ENCODE measurements around the gene CTBP1.
"Not testable (repeated sequence)": the region's sequence is repeated elsewhere in the genome, so short reads cannot be mapped to it uniquely, and the experiment has no call there.

The CTBP1 gene

DNA sequence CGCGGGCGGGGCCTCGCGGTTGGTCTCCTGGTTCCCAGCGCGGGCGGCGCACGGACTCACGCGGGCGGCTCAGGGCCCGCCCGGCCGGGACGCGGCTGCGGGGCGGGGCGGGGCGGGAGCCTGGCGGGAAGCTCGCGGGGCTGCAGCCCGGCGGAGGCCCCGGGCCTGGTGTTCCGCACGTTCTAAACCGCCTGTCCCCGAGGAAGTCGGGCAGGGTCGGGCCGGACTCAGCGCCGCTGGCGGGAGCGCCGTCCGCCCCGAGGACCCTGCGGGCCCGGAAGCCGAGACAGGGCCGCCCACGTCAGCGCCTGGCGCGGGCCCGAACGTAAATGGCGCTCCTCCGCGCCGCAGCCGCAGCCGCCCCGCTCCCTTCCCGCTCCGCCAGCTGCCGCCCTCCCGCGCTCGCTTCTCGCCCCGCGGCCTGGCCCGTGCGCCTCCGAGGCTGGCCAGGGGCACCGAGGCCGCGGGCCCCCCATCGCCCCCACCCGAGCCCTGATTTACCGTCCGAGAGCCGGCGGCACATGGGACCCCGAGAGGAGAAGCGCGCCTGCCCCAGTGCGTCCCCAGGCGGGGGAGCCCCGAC is 309 bp upstream of the CTBP1 start:
- peak; percentile 81 for DNase-seq

DNA sequence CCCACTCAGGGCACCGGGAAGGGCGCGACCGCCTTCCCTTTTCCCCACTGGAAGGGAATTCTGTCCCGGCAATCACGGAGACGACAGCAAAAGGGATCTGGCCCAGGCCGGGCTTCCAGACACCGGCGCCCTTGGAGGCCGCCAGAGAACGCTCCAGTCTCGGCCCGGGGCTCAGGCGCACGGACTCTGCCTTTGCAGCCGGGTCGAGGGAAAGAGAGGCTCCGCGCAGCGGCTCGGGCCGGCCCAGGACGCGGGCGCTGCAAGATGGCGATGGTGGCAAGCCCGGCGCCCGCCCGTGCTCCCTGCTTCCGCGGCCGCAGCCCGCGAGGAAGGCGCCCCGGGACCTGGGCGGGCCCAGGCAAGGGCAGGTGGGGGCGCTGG is 1.1 kb downstream of the CTBP1 start:
- no peak for DNase-seq

DNA sequence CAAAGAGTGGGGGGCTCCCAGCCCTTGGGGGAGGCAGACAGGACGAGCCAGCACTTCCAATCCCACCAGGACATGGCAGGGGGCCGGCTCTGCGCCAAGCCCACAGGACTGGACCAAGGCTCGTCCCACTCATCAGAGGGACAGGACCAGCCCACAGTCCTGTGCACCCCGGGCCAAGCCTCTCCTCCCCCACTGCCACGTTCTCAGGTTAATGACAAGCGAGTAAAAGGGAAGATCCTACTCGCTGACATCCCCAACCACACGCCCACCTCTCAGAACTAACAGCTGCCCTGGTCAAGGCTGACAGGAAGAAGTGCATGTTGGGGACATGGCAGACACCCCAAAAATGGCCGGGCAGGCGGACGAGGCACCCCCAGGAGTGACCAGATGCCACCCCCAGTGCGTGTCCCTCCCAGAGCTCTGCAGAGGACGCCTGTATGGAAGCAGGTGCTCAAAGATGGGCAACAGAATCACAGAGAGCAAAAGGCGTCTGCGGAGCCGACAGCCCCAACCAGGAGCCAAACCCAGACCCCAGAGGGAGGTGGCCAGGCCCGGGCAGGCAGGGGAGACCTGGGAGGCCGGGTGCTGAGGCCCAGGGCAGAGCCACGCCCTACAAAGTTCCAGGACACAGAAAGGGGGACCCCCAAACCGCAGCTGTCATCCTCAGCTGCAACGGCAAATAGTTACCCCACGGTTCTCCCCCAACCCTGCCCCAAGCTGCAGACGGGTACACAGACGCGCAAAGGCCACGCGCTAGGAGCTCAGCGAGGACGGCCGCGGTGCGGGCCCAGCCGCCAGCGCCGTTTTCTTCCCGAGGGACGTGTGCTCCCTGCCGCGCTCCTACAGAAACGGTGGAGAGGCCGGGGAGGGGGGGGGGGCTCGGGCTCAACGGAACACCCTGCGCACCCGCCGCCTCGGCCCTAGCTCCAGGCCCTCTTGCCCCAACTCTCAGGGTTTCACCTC is 1.7 kb downstream of the CTBP1 start:
- DNase-seq = peak; percentile 24

DNA sequence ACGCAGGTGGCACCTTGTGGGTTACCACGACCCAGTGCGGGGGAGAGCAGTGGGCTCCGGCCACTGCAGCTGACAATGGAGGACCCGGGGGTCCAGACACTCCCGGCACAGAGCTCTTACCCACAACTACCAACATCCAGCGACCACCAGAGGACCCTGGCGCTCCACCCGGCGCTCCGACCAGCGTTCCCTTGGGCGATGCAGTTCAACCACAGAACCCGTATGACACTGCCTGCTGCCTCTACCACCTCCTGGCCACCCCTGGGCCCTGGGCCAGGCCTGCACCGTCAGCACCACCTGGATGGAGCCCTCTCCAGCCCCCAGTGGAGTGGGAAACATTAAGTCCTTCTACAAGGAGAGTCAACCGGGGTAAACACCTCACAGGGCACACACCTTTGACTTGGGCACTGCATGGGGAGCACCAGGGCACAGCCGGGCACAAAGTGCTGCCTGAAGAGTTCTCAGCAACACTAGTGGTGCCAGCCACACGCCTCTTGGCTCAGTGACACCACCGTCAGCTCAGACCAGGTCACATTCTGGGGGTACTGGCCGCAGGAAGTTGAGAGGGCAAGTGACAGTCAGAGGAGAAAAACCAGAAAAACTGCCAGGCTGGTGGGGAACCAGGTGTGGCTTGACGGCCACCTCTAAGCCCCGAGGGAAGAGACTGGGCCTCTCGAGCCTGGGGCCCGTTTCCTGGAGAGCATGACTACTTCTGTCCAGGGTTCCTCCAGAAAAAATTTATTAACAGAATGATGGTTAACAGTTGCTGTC is 2.6 kb downstream of the CTBP1 start:
- DNase-seq = peak; percentile 20

GRCh38 chr4:1245481-1246051 is 3.4 kb downstream of the CTBP1 start:
- DNase-seq = no peak

DNA sequence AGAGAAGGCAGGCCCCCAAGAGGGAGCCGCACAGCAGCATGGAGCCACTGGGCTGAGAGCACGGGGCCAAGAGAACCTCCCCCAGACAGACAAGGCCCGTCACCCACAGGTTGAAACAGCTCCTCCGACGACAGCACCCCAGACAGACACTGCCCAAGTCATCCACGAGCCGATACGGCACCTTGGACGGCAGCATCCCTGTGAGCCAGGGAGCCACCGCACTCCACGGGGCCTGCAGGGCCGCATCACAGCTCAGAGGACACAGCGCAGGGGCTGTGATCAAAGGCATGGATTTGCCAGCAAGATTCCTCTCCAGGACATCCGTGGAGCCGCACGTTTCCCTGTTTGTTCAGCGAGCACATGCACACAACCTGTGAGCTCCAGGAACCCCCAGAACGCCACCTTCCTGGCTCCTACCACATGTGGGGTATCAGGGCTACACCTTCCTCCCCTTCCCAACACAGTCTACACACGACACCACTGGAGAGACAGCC is 3.9 kb downstream of the CTBP1 start:
- no peak for DNase-seq

DNA sequence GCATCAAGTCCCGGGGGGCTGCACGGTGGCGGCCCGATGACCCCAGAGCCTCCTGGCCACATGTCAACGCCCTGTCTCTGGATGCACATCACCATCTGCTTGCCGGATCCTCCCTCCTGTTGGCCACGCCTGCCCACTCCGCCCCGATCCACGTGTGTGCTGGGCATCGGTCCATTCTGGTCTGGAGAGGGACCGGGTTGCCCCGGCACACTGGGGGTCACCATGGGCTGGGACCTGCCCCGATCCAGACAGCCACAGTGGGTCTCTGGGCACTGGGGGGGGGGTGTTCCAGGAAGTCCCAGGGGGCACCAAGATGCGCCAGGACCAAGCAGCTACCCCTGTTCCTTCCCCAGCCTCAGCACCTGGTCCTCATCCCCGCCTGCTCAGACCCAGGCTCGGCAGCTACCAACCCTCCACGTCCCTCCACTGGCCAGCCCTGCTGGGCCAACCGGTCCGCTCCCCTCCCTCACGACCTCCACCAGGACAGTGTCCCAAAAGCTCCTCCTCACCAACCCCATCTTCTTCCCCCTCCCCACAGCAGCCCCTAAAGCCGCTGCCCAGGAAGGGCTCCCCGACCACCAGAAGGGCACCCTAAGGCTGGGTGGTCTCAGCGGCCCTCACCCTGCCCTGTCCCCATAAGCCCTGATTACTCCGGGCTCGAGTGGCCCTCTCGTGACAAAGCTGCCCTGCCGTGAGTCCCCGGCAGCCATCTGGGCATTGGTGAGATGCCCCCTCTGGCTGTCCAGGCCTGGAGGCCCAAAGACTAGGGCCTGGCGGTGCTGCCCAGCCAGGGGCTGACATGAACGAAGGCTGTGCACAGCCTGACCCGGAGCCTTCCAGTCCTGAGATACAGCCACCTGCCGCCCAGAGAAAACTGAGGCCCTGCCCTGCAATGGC is 4.6 kb downstream of the CTBP1 start:
- no peak for DNase-seq

DNA sequence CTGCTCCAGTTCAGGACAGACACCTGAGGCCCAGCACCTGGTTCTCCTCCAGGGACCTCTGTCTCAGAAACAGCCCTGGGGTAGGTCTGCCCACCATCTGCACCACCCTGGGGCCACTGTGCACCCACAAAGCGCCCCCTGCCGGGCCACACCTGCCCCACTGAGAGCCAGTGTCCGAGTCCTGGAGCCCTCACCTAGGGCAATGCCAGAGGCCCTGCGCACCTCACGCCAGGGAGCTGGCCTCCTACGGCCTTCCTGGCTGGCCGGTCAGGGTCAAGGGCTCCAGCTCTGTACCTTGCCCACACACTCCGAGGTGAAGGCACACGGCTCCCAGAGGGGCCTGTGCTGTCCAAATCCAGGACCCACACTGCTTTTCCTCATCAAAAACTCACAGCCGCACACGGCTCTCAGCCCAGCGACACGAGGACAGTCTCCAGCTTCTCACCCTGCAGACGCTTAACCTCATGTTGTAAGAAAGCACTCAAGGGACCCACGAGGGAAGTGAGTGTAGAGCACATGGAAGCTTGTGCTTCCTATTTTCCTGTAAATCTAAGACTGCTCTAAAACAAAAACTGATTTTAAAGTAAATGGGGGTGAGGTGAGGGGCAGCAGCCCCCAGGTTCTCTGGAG is 5.4 kb downstream of the CTBP1 start:
- no peak for DNase-seq

- DNase-seq = no peak
Observed at GRCh38 chr4:1242506-1243450, 6.2 kb downstream of the CTBP1 start.

DNA sequence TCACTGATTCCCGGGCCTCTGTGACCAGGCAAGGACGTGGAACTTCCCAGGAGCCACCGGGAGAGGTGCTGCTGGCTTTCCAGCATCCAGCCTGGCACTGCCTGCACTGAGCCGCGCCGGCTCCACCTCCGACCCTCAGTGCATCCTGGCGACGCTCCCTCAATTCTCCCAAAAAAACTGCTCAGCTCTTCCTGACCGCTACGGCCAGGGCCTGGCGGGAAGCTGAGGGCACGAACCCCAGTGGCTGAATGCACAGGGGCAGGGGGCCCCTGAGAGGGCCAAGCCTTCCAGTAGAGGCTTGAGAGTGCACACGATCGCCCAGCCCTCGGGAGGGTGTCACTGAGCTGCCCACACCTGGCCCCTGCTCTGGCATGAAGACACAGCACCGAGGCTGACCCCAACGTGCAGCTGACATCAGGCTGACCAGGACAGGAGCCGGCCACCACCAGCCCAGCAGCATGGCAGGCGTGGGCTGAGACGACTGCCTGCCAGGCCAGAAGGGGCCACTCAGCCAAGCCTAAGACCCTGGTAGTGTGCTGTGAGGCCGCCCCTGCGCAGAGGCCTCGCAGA is 6.9 kb downstream of the CTBP1 start:
- DNase-seq = no peak

- DNase-seq = no peak
Observed at GRCh38 chr4:1241466-1241935, 7.4 kb downstream of the CTBP1 start.

DNA sequence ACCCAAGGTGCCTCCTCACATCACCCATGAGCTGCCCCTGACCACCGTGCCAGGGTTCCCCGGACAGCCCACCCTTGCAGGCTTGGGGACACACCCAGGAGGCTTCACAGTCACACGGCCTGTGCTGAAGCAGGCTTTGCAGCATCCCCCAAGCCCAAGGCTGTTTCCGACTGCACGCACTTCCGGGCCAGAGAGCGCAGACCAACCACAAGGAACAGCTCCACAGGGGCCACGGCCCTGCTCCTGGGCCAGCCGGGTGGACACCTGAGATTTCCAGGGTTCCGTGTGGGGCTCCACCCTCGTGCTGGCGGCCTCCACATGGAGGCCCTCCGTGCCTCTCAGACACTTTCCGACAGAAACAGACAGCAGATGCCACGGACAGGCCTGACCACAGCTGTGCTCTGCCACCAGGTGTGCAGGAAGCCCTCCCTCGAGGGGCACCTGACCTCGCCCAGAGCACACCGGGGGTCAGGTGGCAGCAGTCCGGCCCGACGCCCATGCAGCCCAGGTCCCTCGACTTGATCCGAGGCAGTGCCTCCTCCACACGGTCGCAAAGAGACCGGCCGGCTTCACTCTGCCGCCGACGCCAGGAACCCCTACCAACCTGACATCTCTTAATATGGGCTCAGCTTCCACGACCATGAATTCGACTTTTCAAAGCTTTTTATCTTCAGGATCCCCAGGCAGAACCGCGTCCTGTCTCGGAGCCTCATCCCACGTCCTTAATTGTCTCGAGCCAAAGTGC is 8.0 kb downstream of the CTBP1 start:
- DNase-seq = no peak

GRCh38 chr4:1239950-1240307 is 9.0 kb downstream of the CTBP1 start:
- DNase-seq = no peak

GRCh38 chr4:1239141-1239949 is 9.6 kb downstream of the CTBP1 start:
- DNase-seq = no peak

DNA sequence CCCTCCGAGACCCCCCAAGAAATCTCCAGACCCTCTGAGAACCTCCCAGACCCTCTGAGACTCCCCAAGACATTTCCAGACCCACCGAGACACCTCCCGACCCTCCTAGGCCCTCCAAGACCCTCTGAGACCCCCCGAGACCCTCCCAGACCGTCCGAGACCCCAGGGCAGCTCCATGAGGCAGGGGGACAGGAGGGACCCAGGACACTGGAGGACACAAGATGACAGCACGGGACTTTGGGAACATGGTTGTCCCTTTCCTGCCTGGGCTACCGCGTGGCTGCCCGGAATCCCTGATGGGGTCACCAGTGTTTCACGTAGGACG is 10.3 kb downstream of the CTBP1 start:
- DNase-seq = no peak

DNA sequence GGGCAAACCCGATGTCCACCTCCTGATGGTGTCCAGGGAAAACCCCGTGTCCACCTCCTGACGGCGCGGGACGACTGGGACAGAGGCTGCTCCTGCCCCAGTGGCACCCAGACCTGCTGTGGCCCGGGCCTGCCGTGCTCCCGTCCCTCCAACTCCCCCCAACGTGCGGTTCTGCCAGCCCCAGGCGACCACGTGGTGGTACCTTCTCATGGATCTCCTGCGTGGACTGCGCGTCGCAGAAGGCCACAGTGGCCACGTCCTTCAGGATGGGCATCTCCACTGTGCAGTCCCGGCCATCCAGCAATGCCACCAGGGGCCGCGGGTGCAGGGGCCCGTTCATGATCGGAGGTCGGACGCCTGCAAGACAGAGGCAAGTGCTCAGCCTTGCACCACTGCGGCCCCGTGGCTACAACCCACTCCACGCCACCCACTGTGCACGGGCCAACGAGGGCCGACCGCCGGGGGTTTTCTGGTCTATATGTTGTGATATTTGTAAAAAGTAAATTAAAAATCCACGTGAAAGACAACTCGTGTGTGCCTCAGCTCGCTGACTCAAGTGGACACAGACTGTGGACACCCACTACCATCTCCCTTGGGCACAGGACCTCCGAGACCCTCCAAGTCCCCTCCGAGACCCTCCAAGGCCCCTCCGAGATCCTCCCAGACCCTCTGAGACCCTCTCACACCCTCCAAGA is 10.8 kb downstream of the CTBP1 start:
- no peak for DNase-seq

GRCh38 chr4:1237261-1237660 is 11.7 kb downstream of the CTBP1 start:
- not testable (repeated sequence) for DNase-seq

- DNase-seq = not testable (repeated sequence)
Observed at GRCh38 chr4:1236836-1237235, 12.1 kb downstream of the CTBP1 start.
